GM23338 (cell line): ENCODE results near the gene NQO2.

Experiments
- CREB1 ChIP-seq: fragments of 250-450 bp; sonication (Bioruptor Pico); IDR thresholded peaks from 2 replicates; pipeline ENCODE4 v1.5.0; 2020; ENCODE audit warnings: low read depth, mild to moderate bottlenecking, moderate library complexity
- CTCF ChIP-seq, 2 experiments: fragments of 200-600 bp in 1 of 2; sonication (generic) in 1 of 2; conservative IDR thresholded peaks; 2 replicates each; pipeline versions ENCODE4 v1.5.1 to v1.6.1; 2016 to 2017; ENCODE audit warnings: antibody characterized with exemption in 2 of 2, low read depth in 2 of 2, mild to moderate bottlenecking in 2 of 2, moderate library complexity in 1 of 2
- EZH2 ChIP-seq: fragments of 200-600 bp; sonication (generic); IDR thresholded peaks from one replicate; pipeline ENCODE4 v1.8.0; 2017; ENCODE audit warnings: antibody characterized with exemption, mild to moderate bottlenecking, low read depth; ENCODE audit not compliant: unreplicated experiment
- EZH2phosphoT487 ChIP-seq: fragments of 200-600 bp; sonication (generic); IDR thresholded peaks from one replicate; pipeline ENCODE4 v1.8.1; 2018; ENCODE audit warnings: antibody characterized with exemption; ENCODE audit not compliant: unreplicated experiment
- POLR2AphosphoS5 ChIP-seq: IDR thresholded peaks from 2 replicates; pipeline ENCODE4 v1.6.1; 2016; ENCODE audit warnings: antibody characterized with exemption, low read depth
- REST ChIP-seq: IDR thresholded peaks from one replicate; pipeline ENCODE4 v1.6.1; 2018; ENCODE audit warnings: antibody characterized with exemption; ENCODE audit not compliant: unreplicated experiment
- STAT1 ChIP-seq: IDR thresholded peaks from one replicate; pipeline ENCODE4 v1.6.1; 2016; ENCODE audit warnings: antibody characterized with exemption; ENCODE audit not compliant: unreplicated experiment

- TF ChIP-seq CTCF (conservative IDR thresholded peaks at IDR 0.05; ENCODE audit: low read depth in 2 of 2) (no peak), EZH2 (no peak), REST (no peak), STAT1 (no peak), EZH2phosphoT487 (no peak), CREB1 (CRISPR knock-in tag) (no peak), POLR2AphosphoS5 (no peak)
Measured at GRCh38 chr6:3036861-3037637, 37.4 kb downstream of the NQO2 start.
